SH-SY5Y (cell line): ENCODE results near the gene IGDCC3.

Experiments used
- GATA2 ChIP-seq: IDR thresholded peaks from 2 replicates; pipeline ENCODE4 v1.6.1; 2011; ENCODE audit warnings: mild to moderate bottlenecking, low read depth, low read length
- GATA3 ChIP-seq: IDR thresholded peaks from 2 replicates; pipeline ENCODE4 v1.6.1; 2011; ENCODE audit warnings: low read depth, mild to moderate bottlenecking, low read length, moderate library complexity

- no peak for TF ChIP-seq GATA2
- TF ChIP-seq GATA3, result no peak
Measured at GRCh38 chr15:65338823-65339222, 39.0 kb downstream of the IGDCC3 start.
